ENCODE data around the gene FBXO9. TPM values are rescaled to one million over a fixed set of nuclear protein-coding genes. Genes with fewer than 3 reads are reported as not detected.
A peak's percentile ranks its signal among the peaks of the same experiment; 100 is the strongest.
"Not testable (repeated sequence)": the region's sequence is repeated elsewhere in the genome, so short reads cannot be mapped to it uniquely, and the experiment has no call there.

The FBXO9 gene
- total RNA-seq, 1 donor from 2014 or later = 25.2 TPM

GRCh38 chr6:53045891-53046673, 19.1 kb upstream of the FBXO9 start:
- no peak for DNase-seq (ENCODE audit: low read depth in 2 of 2)

- peak; percentile 41 to 83 for DNase-seq (ENCODE audit: low read depth in 2 of 2)
These were observed 16.6 kb upstream of the FBXO9 start for GRCh38 chr6:53048431-53049195.

GRCh38 chr6:53049415-53049814, 15.8 kb upstream of the FBXO9 start:
- DNase-seq (ENCODE audit: low read depth in 2 of 2) = no peak

GRCh38 chr6:53052152-53052551, 13.1 kb upstream of the FBXO9 start:
- DNase-seq (ENCODE audit: low read depth in 2 of 2) = not testable (repeated sequence)

GRCh38 chr6:53054532-53054931, 10.7 kb upstream of the FBXO9 start:
- no peak for DNase-seq (ENCODE audit: low read depth in 2 of 2)

GRCh38 chr6:53055873-53056272, 9.3 kb upstream of the FBXO9 start:
- DNase-seq (ENCODE audit: low read depth in 2 of 2) = no peak

GRCh38 chr6:53056273-53056672, 8.9 kb upstream of the FBXO9 start:
- no peak for DNase-seq (ENCODE audit: low read depth in 2 of 2)

GRCh38 chr6:53058388-53059195, 6.6 kb upstream of the FBXO9 start:
- no peak for DNase-seq (ENCODE audit: low read depth in 2 of 2)

- DNase-seq (ENCODE audit: low read depth in 2 of 2) = no peak
These were observed 5.3 kb upstream of the FBXO9 start for GRCh38 chr6:53059648-53060589.

GRCh38 chr6:53062169-53062539, 3.0 kb upstream of the FBXO9 start:
- no peak for DNase-seq (ENCODE audit: low read depth in 2 of 2)

- DNase-seq (ENCODE audit: low read depth in 2 of 2) = not testable (repeated sequence)
These were observed 949 bp upstream of the FBXO9 start for GRCh38 chr6:53064255-53064654.

- DNase-seq (ENCODE audit: low read depth in 2 of 2) = peak; percentile 97 to 98
These were observed 408 bp upstream of the FBXO9 start for GRCh38 chr6:53064726-53065265.

GRCh38 chr6:53066077-53066417, 843 bp downstream of the FBXO9 start:
- DNase-seq (ENCODE audit: low read depth in 2 of 2) = peak; percentile 21 to 51

GRCh38 chr6:53066874-53067706, 1.9 kb downstream of the FBXO9 start:
- no peak for DNase-seq (ENCODE audit: low read depth in 2 of 2)

GRCh38 chr6:53067849-53068361, 2.7 kb downstream of the FBXO9 start:
- DNase-seq (ENCODE audit: low read depth in 2 of 2) = no peak

GRCh38 chr6:53069427-53069826, 4.2 kb downstream of the FBXO9 start:
- no peak for DNase-seq (ENCODE audit: low read depth in 2 of 2)

GRCh38 chr6:53070806-53071205, 5.6 kb downstream of the FBXO9 start:
- DNase-seq (ENCODE audit: low read depth in 2 of 2) = peak in 1 of 2 donors; percentile 9

- no peak for DNase-seq (ENCODE audit: low read depth in 2 of 2)
These were observed 9.1 kb downstream of the FBXO9 start for GRCh38 chr6:53074347-53074746.

GRCh38 chr6:53080813-53081212, 15.6 kb downstream of the FBXO9 start:
- DNase-seq (ENCODE audit: low read depth in 2 of 2) = no peak

GRCh38 chr6:53086302-53086701, 21.1 kb downstream of the FBXO9 start:
- no peak for DNase-seq (ENCODE audit: low read depth in 2 of 2)

Measured in lung microvascular endothelial cell (primary cell).